ENCODE results near the gene LIN7A.

The LIN7A gene

DNA sequence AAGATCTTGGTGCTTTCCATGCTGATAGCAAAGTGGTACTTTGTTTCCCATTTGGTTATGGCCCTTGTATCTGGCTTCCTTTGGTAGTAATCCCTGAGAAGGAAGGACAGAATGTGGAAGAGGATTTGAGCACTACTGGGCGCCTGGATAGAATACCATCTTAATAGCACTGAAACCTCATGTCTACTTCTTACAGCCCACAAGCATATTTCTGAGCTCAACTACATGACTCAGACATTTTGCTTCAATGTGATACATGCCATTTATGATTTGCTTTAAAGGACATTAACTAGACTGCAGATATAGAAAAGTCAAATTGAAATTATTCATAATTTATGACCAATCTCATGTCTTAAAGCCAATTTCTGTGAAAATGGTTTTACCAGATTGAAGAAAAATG, 80.4 kb downstream of the LIN7A start:
- H3K79me2 ChIP-seq (ENCODE audit: insufficient read depth, low read depth): no peaks in the 10 kb centered on the region
- H3K9ac ChIP-seq: no peak overlapping the region
- no peak overlapping the region for H3K27ac ChIP-seq
- no peaks in the 10 kb centered on the region for H3K27me3 ChIP-seq (ENCODE audit: insufficient read depth, low read depth)
- H3K4me3 ChIP-seq (IDR thresholded peaks at IDR 0.05; ENCODE audit: insufficient read depth, low read depth, low read length): no peak overlapping the region
- no peaks in the 10 kb centered on the region for H3K4me1 ChIP-seq (ENCODE audit: low read depth, poor library complexity, severe bottlenecking)
- H4K20me1 ChIP-seq (ENCODE audit: insufficient read depth): no peaks in the 10 kb centered on the region
- no peak overlapping the region for H3K4me2 ChIP-seq
- TF ChIP-seq, protein P1, sequence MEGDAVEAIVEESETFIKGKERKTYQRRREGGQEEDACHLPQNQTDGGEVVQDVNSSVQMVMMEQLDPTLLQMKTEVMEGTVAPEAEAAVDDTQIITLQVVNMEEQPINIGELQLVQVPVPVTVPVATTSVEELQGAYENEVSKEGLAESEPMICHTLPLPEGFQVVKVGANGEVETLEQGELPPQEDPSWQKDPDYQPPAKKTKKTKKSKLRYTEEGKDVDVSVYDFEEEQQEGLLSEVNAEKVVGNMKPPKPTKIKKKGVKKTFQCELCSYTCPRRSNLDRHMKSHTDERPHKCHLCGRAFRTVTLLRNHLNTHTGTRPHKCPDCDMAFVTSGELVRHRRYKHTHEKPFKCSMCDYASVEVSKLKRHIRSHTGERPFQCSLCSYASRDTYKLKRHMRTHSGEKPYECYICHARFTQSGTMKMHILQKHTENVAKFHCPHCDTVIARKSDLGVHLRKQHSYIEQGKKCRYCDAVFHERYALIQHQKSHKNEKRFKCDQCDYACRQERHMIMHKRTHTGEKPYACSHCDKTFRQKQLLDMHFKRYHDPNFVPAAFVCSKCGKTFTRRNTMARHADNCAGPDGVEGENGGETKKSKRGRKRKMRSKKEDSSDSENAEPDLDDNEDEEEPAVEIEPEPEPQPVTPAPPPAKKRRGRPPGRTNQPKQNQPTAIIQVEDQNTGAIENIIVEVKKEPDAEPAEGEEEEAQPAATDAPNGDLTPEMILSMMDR (conservative IDR thresholded peaks at IDR 0.05; ENCODE audit: low read depth, low read length): no peak
- H2AFZ ChIP-seq (ENCODE audit: low read depth): no peak overlapping the region
- no peaks in the 10 kb centered on the region for H3K36me3 ChIP-seq (ENCODE audit: insufficient read depth)

DNA sequence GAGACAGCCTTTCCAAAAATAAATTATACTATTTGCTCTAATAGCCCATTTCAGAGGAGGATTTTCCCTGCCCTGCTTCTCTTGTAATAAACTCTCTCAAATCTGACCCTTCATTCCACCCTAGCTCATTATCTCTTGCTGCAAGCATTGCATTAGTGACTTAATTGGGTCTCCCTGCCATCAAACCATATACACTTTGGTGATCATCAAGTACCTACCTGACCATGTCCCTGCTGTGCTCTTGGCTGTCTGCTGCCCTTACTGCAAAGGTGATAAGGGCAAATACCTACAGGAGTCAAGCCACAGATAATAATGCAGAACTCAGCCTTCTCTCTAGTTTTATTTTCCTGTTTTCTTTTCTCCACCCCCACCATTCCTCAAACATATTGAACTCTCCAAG, 88.4 kb downstream of the LIN7A start:
- Histone ChIP-seq H3K4me2 (no peak overlapping the region), H3K27ac (no peak overlapping the region)

GRCh38 chr12:80848858-80849257, 88.9 kb downstream of the LIN7A start:
- Histone ChIP-seq H3K9ac (no peak overlapping the region), H3K4me2 (no peak overlapping the region), H3K27ac (no peak overlapping the region), H3K4me1 (ENCODE audit: low read depth, poor library complexity, severe bottlenecking) (no peaks in the 10 kb centered on the region), H3K4me3 (IDR thresholded peaks at IDR 0.05; ENCODE audit: insufficient read depth, low read depth, low read length) (no peak overlapping the region), H4K20me1 (ENCODE audit: insufficient read depth) (no peaks in the 10 kb centered on the region), H3K79me2 (ENCODE audit: insufficient read depth, low read depth) (no peaks in the 10 kb centered on the region), H3K36me3 (ENCODE audit: insufficient read depth) (no peaks in the 10 kb centered on the region), H3K27me3 (ENCODE audit: insufficient read depth, low read depth) (no peaks in the 10 kb centered on the region), H2AFZ (ENCODE audit: low read depth) (no peak overlapping the region)
- TF ChIP-seq, protein P1 (conservative IDR thresholded peaks at IDR 0.05; ENCODE audit: low read depth, low read length): no peak

More for the DNA sequence above, 88.4 kb downstream of the LIN7A start:
- Histone ChIP-seq H3K4me1 (ENCODE audit: low read depth, poor library complexity, severe bottlenecking) (no peaks in the 10 kb centered on the region), H3K9ac (no peak overlapping the region), H3K36me3 (ENCODE audit: insufficient read depth) (no peaks in the 10 kb centered on the region), H3K79me2 (ENCODE audit: insufficient read depth, low read depth) (no peaks in the 10 kb centered on the region), H3K27me3 (ENCODE audit: insufficient read depth, low read depth) (no peaks in the 10 kb centered on the region), H2AFZ (ENCODE audit: low read depth) (no peak overlapping the region), H3K4me3 (IDR thresholded peaks at IDR 0.05; ENCODE audit: insufficient read depth, low read depth, low read length) (no peak overlapping the region), H4K20me1 (ENCODE audit: insufficient read depth) (no peaks in the 10 kb centered on the region)
- TF ChIP-seq, protein P1 (conservative IDR thresholded peaks at IDR 0.05; ENCODE audit: low read depth, low read length): no peak

GRCh38 chr12:80847575-80847974, 90.2 kb downstream of the LIN7A start:
- H2AFZ ChIP-seq (ENCODE audit: low read depth): no peak overlapping the region
- no peak overlapping the region for H3K9ac ChIP-seq
- H3K36me3 ChIP-seq (ENCODE audit: insufficient read depth): no peaks in the 10 kb centered on the region
- no peaks in the 10 kb centered on the region for H3K79me2 ChIP-seq (ENCODE audit: insufficient read depth, low read depth)
- no peaks in the 10 kb centered on the region for H3K27me3 ChIP-seq (ENCODE audit: insufficient read depth, low read depth)
- H3K27ac ChIP-seq: no peak overlapping the region
- no peaks in the 10 kb centered on the region for H3K4me1 ChIP-seq (ENCODE audit: low read depth, poor library complexity, severe bottlenecking)
- H3K4me3 ChIP-seq (IDR thresholded peaks at IDR 0.05; ENCODE audit: insufficient read depth, low read depth, low read length): no peak overlapping the region
- H4K20me1 ChIP-seq (ENCODE audit: insufficient read depth): no peaks in the 10 kb centered on the region
- no peak overlapping the region for H3K4me2 ChIP-seq
- TF ChIP-seq, protein P1 (conservative IDR thresholded peaks at IDR 0.05; ENCODE audit: low read depth, low read length): no peak
